ENCODE data around the gene RANBP9.

DNA sequence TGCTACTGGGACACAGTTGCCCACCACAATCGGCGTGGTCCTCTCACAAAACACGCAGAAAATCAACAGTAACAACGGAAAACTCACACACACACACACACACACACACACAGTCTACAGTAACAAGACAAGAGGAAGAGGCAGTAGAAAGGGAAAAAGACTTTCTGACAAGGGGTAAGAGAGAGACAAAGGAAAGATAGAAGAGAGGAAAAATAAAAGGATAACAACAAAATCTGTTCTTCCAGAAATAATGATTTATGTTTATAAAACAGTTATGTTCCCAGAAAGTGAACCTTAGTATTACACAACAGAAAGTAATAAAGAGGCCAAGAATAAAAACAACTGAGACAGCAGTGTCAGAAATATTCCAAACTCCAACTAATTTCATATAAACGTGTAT lies 2.9 kb downstream of the RANBP9 start:
- TF ChIP-seq, protein P1, sequence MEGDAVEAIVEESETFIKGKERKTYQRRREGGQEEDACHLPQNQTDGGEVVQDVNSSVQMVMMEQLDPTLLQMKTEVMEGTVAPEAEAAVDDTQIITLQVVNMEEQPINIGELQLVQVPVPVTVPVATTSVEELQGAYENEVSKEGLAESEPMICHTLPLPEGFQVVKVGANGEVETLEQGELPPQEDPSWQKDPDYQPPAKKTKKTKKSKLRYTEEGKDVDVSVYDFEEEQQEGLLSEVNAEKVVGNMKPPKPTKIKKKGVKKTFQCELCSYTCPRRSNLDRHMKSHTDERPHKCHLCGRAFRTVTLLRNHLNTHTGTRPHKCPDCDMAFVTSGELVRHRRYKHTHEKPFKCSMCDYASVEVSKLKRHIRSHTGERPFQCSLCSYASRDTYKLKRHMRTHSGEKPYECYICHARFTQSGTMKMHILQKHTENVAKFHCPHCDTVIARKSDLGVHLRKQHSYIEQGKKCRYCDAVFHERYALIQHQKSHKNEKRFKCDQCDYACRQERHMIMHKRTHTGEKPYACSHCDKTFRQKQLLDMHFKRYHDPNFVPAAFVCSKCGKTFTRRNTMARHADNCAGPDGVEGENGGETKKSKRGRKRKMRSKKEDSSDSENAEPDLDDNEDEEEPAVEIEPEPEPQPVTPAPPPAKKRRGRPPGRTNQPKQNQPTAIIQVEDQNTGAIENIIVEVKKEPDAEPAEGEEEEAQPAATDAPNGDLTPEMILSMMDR (IDR thresholded peaks at IDR 0.05), result no peak
- TF ChIP-seq POLR2A (IDR thresholded peaks at IDR 0.05), result no peak

All from right lobe of liver (tissue), 4 donors.